Mesenchymal stem cell (in vitro differentiated cells and primary cell): Measurements from ENCODE around the gene ERBB3.
A peak's percentile ranks its signal among the peaks of the same experiment; 100 is the strongest.

Source experiments
- DNase-seq: peaks from one replicate; pipeline ENCODE4 v3.0.0-alpha.2; 2013
- H2AFZ ChIP-seq: one replicate; pipeline ENCODE4 v1.6.1; 2013; ENCODE audit warnings: low read depth, mild to moderate bottlenecking, control low read depth, inconsistent platforms, low read length, moderate library complexity
- H2AK5ac ChIP-seq: 2 replicates; pipeline ENCODE4 v1.6.1; 2013; ENCODE audit warnings: low read length, moderate library complexity, mild to moderate bottlenecking, inconsistent platforms; ENCODE audit not compliant: severe bottlenecking
- H2BK120ac ChIP-seq: one replicate; pipeline ENCODE4 v1.6.1; 2013; ENCODE audit warnings: low read depth, mild to moderate bottlenecking, inconsistent platforms, low read length, moderate library complexity
- H2BK12ac ChIP-seq, 2 experiments: one replicate each; pipeline ENCODE4 v1.6.1; 2013; ENCODE audit warnings: inconsistent platforms in 2 of 2, low read length in 2 of 2, mild to moderate bottlenecking in 2 of 2, moderate library complexity in 2 of 2, control low read depth in 1 of 2
- H2BK15ac ChIP-seq: one replicate; pipeline ENCODE4 v1.6.1; 2013; ENCODE audit warnings: mild to moderate bottlenecking, low read depth, inconsistent platforms; ENCODE audit not compliant: poor library complexity, severe bottlenecking
- H2BK5ac ChIP-seq: 2 replicates; pipeline ENCODE4 v1.6.1; 2013; ENCODE audit warnings: low read depth, mild to moderate bottlenecking, low read length, control low read depth, inconsistent platforms; ENCODE audit not compliant: poor library complexity, severe bottlenecking
- H3K14ac ChIP-seq, 2 experiments: one replicate each; pipeline ENCODE4 v1.6.1; 2013; ENCODE audit warnings: inconsistent platforms in 2 of 2, low read length in 2 of 2, control low read depth in 1 of 2, mild to moderate bottlenecking in 1 of 2, moderate library complexity in 1 of 2
- H3K18ac ChIP-seq, 2 experiments: one replicate each; pipeline ENCODE4 v1.6.1; 2013; ENCODE audit warnings: inconsistent platforms in 2 of 2, low read length in 2 of 2, control low read depth in 1 of 2, low read depth in 1 of 2, mild to moderate bottlenecking in 1 of 2
- H3K23ac ChIP-seq, 2 experiments: one replicate each; pipeline ENCODE4 v1.6.1; 2013; ENCODE audit warnings: inconsistent platforms in 2 of 2, low read length in 2 of 2, mild to moderate bottlenecking in 2 of 2, moderate library complexity in 2 of 2, control low read depth in 1 of 2
- H3K27ac ChIP-seq: 2 replicates; pipeline ENCODE4 v1.5.1; 2013; ENCODE audit warnings: mild to moderate bottlenecking, moderate library complexity, low read length, control low read depth, inconsistent platforms; ENCODE audit not compliant: poor library complexity, severe bottlenecking
- H3K27me3 ChIP-seq, 2 experiments: 2 replicates each; pipeline versions ENCODE4 v1.6.1 to v1.7.0; 2013; ENCODE audit warnings: low read length in 2 of 2, mild to moderate bottlenecking in 2 of 2, moderate library complexity in 2 of 2, control low read depth in 1 of 2, inconsistent platforms in 1 of 2; ENCODE audit not compliant: control insufficient read depth in 1 of 2, insufficient read depth in 1 of 2
- H3K36me3 ChIP-seq, 2 experiments: 2 replicates each; pipeline versions ENCODE4 v1.6.1 to v1.7.0; 2013; ENCODE audit warnings: low read length in 2 of 2, control low read depth in 1 of 2, inconsistent platforms in 1 of 2, low read depth in 1 of 2, mild to moderate bottlenecking in 1 of 2; ENCODE audit not compliant: insufficient read depth in 2 of 2, control insufficient read depth in 1 of 2
- H3K4ac ChIP-seq, 2 experiments: one replicate each; pipeline ENCODE4 v1.6.1; 2013; ENCODE audit warnings: inconsistent platforms in 2 of 2, low read length in 2 of 2, mild to moderate bottlenecking in 2 of 2, moderate library complexity in 2 of 2, control low read depth in 1 of 2, low read depth in 1 of 2
- H3K4me1 ChIP-seq: 2 replicates; pipeline ENCODE4 v1.6.1; 2013; ENCODE audit warnings: low read depth, low read length, control low read depth; ENCODE audit not compliant: control insufficient read depth, insufficient read depth
- H3K4me2 ChIP-seq: 2 replicates; pipeline ENCODE4 v1.6.1; 2013; ENCODE audit warnings: low read length, mild to moderate bottlenecking, inconsistent platforms; ENCODE audit not compliant: poor library complexity, severe bottlenecking
- H3K4me3 ChIP-seq, 2 experiments: 2 replicates each; pipeline versions ENCODE4 v1.5.1 to v1.7.0; 2013; ENCODE audit warnings: low read length in 2 of 2, mild to moderate bottlenecking in 2 of 2, control low read depth in 1 of 2, low read depth in 1 of 2; ENCODE audit not compliant: insufficient read depth in 1 of 2
- H3K79me1 ChIP-seq: replicated peaks from 2 replicates; pipeline ENCODE4 v1.6.1; 2013; ENCODE audit warnings: mild to moderate bottlenecking, control low read depth, low read length, inconsistent platforms; ENCODE audit not compliant: poor library complexity, severe bottlenecking
- H3K9ac ChIP-seq: 2 replicates; pipeline ENCODE4 v1.7.0; 2013; ENCODE audit warnings: mild to moderate bottlenecking, low read length, moderate library complexity
- H3K9me3 ChIP-seq: 2 replicates; pipeline ENCODE4 v1.7.0; 2013; ENCODE audit warnings: mild to moderate bottlenecking, low read length; ENCODE audit not compliant: control insufficient read depth
- H4K8ac ChIP-seq: one replicate; pipeline ENCODE4 v1.6.1; 2013; ENCODE audit warnings: inconsistent platforms, mild to moderate bottlenecking, low read length, moderate library complexity
- H4K91ac ChIP-seq: one replicate; pipeline ENCODE4 v1.6.1; 2013; ENCODE audit warnings: mild to moderate bottlenecking, low read length, inconsistent platforms
- WGBS: methylation state at CpG from one replicate; pipeline ENCODE4 v1.1.7; 2013; ENCODE audit warnings: mixed read lengths; 5-methylcytosine and 5-hydroxymethylcytosine counted together

Gene ERBB3

DNA sequence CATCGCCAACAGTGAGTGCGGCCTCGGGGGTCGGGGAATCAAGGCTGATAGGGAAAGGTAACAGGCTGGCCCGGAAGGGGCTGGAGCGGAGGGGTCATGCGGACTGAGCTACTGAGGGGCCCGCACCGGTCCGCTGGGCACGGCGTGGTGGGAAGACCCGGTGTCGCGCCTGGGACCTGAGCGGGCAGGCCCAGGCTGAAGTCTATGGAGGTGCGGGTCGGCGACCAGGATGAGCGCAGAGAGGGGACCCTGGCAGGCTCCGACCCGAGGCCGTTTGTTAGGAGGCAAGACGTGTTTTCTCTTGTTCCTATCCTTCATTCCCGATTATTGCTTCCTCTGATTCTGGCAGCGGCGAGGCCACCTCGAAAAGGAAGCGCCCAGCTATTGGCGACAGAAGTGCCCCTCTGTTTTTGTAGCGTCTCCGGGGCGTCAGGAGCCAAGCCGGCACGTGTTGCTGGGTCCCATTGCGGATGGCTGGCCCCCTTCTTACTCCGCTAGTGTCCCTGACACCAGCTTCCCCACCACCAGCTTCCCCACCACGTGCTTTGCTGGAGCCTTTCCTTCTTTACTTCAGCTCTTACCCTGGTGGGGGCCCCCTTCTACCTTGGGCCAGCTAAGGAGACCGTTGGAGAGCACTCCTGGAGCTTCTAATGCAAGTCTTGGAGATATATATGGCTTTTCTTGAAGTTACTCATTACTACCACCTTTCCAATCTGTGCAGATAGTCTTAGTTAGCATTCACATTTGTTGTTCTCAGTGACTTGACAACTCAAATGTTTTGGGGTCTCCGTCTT, 25.0 kb downstream of the ERBB3 start:
- peaks cover 4% of the 10 kb centered on the region for H3K79me1 ChIP-seq
- peak overlapping the region; percentile 12 for H2BK15ac ChIP-seq
- peak overlapping the region; percentile 67 for H3K4me2 ChIP-seq
- H2BK5ac ChIP-seq = peak overlapping the region; percentile 48
- no peaks in the 10 kb centered on the region for H3K9me3 ChIP-seq
- H2AFZ ChIP-seq = peak overlapping the region; percentile 6
- peak overlapping the region; percentile 49 to 75 for H3K18ac ChIP-seq
- no peaks in the 10 kb centered on the region for H3K4me1 ChIP-seq
- H3K4me3 ChIP-seq = peak overlapping the region; percentile 81 to 98
- no peak overlapping the region for H4K91ac ChIP-seq
- no peak overlapping the region for H2AK5ac ChIP-seq
- no peaks in the 10 kb centered on the region for H3K27me3 ChIP-seq
- H2BK12ac ChIP-seq = no peak overlapping the region
- H3K27ac ChIP-seq = peak overlapping the region; percentile 49
- H3K36me3 ChIP-seq = peaks cover 15 to 33% of the 10 kb centered on the region in 2 experiments
- H3K14ac ChIP-seq = peak overlapping the region in 1 of 2 experiments; percentile 29
- under 1% methylated on average over 39 of the region's 40 CpGs for WGBS
- no peak overlapping the region for H2BK120ac ChIP-seq
- H4K8ac ChIP-seq = peak overlapping the region; percentile 0
- peak overlapping the region in 1 of 2 experiments; percentile 27 for H3K4ac ChIP-seq
- peak; percentile 40 for DNase-seq
- H3K23ac ChIP-seq = peak overlapping the region in 1 of 2 experiments; percentile 78
- H3K9ac ChIP-seq = peak overlapping the region; percentile 97

DNA sequence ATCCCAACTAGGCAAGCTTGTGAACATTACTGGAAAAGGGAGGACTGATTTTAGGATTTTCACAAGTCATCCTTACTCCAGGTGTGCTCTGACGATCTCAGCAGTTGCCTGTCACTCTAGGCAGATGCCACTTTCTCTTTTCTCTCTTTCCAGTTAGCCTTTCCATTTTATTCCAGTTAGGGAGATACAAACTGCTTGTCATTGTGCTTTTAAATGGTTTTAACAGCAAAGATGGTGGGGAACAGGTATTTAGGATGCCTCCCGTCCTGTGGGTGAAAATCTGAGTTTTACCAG, 25.6 kb downstream of the ERBB3 start:
- Histone ChIP-seq H3K4me3 (peak overlapping the region in 1 of 2 experiments; percentile 98), H3K27me3 (no peaks in the 10 kb centered on the region), H3K23ac (no peak overlapping the region), H3K4ac (no peak overlapping the region), H3K79me1 (peaks cover 4% of the 10 kb centered on the region), H2AFZ (no peak overlapping the region), H4K91ac (no peak overlapping the region), H2BK120ac (no peak overlapping the region), H2AK5ac (no peak overlapping the region), H3K27ac (no peak overlapping the region), H4K8ac (no peak overlapping the region), H3K18ac (no peak overlapping the region), H3K9me3 (no peaks in the 10 kb centered on the region), H2BK5ac (no peak overlapping the region), H3K4me1 (no peaks in the 10 kb centered on the region), H2BK12ac (no peak overlapping the region), H3K9ac (peak overlapping the region; percentile 97), H2BK15ac (no peak overlapping the region), H3K14ac (no peak overlapping the region), H3K4me2 (peak overlapping the region; percentile 67), H3K36me3 (peaks cover 20 to 38% of the 10 kb centered on the region in 2 experiments)
- 29% methylated on average over 1 of the region's 2 CpGs for WGBS
- no peak for DNase-seq

DNA sequence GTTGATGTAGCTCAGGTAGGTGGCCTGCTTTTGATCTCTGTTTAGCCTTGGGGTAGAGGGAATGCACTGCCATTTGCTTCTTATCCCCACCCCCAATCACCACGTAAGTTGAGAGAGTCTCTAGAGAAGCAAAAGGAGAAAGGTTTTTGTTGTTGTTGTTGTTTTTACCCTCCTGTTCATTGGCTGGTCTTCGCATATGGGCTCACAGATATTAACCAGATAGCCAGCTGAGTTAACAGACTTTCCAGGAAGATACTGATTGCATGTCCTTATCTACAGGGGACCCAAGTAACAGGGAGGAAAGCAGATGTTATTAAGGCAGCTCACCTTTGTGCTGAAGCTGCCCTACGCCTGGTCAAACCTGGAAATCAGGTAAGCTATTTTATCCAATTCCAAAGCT, 27.3 kb downstream of the ERBB3 start:
- Histone ChIP-seq H3K4me1 (no peaks in the 10 kb centered on the region), H2AFZ (no peak overlapping the region), H4K91ac (no peak overlapping the region), H3K4me2 (no peak overlapping the region), H2AK5ac (no peak overlapping the region), H3K9ac (peak overlapping the region; percentile 97), H2BK120ac (no peak overlapping the region), H2BK12ac (no peak overlapping the region), H3K18ac (no peak overlapping the region), H3K27me3 (no peaks in the 10 kb centered on the region), H3K79me1 (peaks cover 4% of the 10 kb centered on the region), H4K8ac (no peak overlapping the region), H2BK5ac (no peak overlapping the region), H3K4me3 (no peak overlapping the region), H3K4ac (no peak overlapping the region), H3K27ac (no peak overlapping the region), H3K36me3 (peaks cover 30 to 55% of the 10 kb centered on the region in 2 experiments), H3K9me3 (no peaks in the 10 kb centered on the region), H3K23ac (no peak overlapping the region), H3K14ac (no peak overlapping the region), H2BK15ac (no peak overlapping the region)
- WGBS = 97% methylated on average over 2 of the region's 3 CpGs
- DNase-seq = no peak

DNA sequence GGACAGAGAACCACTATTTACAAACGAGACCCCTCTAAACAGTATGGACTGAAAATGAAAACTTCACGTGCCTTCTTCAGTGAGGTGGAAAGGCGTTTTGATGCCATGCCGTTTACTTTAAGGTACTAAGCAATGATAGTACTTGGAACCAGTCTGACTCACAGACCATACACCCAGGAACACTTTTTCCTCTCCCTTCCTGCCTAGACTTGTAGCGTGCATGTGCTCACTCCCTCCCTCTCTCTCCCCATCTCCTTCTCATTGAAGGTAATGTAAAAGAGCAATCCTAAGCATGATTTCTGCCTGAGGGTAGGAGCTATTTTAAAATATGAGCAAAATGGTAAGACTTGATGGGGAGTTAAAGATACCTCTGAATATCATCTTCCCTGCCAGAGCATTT, 30.6 kb downstream of the ERBB3 start:
- Histone ChIP-seq H3K9me3 (no peaks in the 10 kb centered on the region), H2BK5ac (no peak overlapping the region), H3K18ac (no peak overlapping the region), H3K4me3 (no peak overlapping the region), H3K27me3 (no peaks in the 10 kb centered on the region), H2BK12ac (no peak overlapping the region), H3K27ac (no peak overlapping the region), H3K4ac (no peak overlapping the region), H2BK120ac (no peak overlapping the region), H3K4me2 (no peak overlapping the region), H2AK5ac (no peak overlapping the region), H4K91ac (no peak overlapping the region), H2BK15ac (no peak overlapping the region), H3K79me1 (peaks cover 4% of the 10 kb centered on the region), H2AFZ (no peak overlapping the region), H3K36me3 (peaks cover 38 to 75% of the 10 kb centered on the region in 2 experiments), H4K8ac (no peak overlapping the region), H3K9ac (no peak overlapping the region), H3K14ac (no peak overlapping the region), H3K23ac (no peak overlapping the region), H3K4me1 (no peaks in the 10 kb centered on the region)
- DNase-seq = no peak
- 95% methylated on average over 4 of the region's 5 CpGs for WGBS
